ENCODE data around the gene THEMIS.

DNA sequence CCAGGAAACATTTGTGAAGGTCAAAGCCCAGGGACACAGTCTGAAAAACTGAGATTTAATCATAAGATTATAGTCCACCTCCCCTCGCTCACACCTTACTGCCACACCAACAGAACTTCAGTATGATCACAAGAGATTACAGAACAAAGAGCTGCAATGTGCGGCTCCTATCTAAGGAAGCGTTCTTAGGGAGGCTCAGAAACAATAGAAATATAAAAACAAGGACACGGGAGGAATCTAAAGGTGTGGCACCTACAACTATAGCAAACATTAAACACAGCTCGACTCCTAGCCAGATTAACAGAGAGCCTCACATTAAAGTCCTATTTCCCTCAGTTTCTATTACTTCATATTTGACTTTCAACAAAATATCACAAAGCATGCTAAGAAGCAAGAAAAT is 40.4 kb upstream of the THEMIS start:
- TF ChIP-seq, protein P1, sequence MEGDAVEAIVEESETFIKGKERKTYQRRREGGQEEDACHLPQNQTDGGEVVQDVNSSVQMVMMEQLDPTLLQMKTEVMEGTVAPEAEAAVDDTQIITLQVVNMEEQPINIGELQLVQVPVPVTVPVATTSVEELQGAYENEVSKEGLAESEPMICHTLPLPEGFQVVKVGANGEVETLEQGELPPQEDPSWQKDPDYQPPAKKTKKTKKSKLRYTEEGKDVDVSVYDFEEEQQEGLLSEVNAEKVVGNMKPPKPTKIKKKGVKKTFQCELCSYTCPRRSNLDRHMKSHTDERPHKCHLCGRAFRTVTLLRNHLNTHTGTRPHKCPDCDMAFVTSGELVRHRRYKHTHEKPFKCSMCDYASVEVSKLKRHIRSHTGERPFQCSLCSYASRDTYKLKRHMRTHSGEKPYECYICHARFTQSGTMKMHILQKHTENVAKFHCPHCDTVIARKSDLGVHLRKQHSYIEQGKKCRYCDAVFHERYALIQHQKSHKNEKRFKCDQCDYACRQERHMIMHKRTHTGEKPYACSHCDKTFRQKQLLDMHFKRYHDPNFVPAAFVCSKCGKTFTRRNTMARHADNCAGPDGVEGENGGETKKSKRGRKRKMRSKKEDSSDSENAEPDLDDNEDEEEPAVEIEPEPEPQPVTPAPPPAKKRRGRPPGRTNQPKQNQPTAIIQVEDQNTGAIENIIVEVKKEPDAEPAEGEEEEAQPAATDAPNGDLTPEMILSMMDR (IDR thresholded peaks at IDR 0.05; ENCODE audit: insufficient read depth, low read length): no peak
- TF ChIP-seq POLR2AphosphoS5 (IDR thresholded peaks at IDR 0.05; ENCODE audit: low read depth) (no peak), SPI1 (IDR thresholded peaks at IDR 0.05; ENCODE audit: borderline replicate concordance, low read depth) (no peak)
- TF ChIP-seq, protein P2, sequence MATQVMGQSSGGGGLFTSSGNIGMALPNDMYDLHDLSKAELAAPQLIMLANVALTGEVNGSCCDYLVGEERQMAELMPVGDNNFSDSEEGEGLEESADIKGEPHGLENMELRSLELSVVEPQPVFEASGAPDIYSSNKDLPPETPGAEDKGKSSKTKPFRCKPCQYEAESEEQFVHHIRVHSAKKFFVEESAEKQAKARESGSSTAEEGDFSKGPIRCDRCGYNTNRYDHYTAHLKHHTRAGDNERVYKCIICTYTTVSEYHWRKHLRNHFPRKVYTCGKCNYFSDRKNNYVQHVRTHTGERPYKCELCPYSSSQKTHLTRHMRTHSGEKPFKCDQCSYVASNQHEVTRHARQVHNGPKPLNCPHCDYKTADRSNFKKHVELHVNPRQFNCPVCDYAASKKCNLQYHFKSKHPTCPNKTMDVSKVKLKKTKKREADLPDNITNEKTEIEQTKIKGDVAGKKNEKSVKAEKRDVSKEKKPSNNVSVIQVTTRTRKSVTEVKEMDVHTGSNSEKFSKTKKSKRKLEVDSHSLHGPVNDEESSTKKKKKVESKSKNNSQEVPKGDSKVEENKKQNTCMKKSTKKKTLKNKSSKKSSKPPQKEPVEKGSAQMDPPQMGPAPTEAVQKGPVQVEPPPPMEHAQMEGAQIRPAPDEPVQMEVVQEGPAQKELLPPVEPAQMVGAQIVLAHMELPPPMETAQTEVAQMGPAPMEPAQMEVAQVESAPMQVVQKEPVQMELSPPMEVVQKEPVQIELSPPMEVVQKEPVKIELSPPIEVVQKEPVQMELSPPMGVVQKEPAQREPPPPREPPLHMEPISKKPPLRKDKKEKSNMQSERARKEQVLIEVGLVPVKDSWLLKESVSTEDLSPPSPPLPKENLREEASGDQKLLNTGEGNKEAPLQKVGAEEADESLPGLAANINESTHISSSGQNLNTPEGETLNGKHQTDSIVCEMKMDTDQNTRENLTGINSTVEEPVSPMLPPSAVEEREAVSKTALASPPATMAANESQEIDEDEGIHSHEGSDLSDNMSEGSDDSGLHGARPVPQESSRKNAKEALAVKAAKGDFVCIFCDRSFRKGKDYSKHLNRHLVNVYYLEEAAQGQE (IDR thresholded peaks at IDR 0.05; ENCODE audit: insufficient replicate concordance, low read depth): no peak

All from HL-60 (cell line).